GM12875 (cell line): ENCODE results near the gene LARGE1.

ENCODE experiments used
- H3K4me3 ChIP-seq: one replicate; pipeline ENCODE4 v1.5.1; 2011; ENCODE audit warnings: low read depth, low read length, control low read depth
- TF ChIP-seq, protein P1 (sequence below): IDR thresholded peaks from 2 replicates; pipeline ENCODE4 v1.5.1; 2011; ENCODE audit warnings: low read depth, mild to moderate bottlenecking, control low read depth, inconsistent platforms, low read length, moderate library complexity, borderline replicate concordance; ENCODE audit not compliant: insufficient read depth

The LARGE1 gene

DNA sequence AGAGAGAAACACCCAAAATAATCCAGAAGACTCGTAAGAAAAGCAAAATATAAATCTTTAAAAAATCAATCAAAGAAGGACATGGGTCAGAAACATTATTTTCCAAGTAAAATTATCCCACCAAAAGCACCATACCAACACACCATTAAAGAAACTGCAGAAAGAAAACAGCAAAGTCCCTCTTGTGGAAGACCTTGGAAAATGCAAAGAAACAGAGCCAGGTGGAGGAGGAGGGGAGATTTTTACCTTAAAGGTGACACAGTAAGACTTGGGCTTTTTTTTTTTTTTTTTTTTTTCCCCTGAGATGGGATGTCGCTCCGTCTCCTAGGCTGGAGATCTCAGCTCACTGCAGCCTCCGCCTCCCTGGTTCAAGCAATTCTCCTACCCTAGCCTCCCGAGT lies 123.8 kb downstream of the LARGE1 start:
- no peak overlapping the region for H3K4me3 ChIP-seq
- TF ChIP-seq, protein P1, sequence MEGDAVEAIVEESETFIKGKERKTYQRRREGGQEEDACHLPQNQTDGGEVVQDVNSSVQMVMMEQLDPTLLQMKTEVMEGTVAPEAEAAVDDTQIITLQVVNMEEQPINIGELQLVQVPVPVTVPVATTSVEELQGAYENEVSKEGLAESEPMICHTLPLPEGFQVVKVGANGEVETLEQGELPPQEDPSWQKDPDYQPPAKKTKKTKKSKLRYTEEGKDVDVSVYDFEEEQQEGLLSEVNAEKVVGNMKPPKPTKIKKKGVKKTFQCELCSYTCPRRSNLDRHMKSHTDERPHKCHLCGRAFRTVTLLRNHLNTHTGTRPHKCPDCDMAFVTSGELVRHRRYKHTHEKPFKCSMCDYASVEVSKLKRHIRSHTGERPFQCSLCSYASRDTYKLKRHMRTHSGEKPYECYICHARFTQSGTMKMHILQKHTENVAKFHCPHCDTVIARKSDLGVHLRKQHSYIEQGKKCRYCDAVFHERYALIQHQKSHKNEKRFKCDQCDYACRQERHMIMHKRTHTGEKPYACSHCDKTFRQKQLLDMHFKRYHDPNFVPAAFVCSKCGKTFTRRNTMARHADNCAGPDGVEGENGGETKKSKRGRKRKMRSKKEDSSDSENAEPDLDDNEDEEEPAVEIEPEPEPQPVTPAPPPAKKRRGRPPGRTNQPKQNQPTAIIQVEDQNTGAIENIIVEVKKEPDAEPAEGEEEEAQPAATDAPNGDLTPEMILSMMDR = no peak

DNA sequence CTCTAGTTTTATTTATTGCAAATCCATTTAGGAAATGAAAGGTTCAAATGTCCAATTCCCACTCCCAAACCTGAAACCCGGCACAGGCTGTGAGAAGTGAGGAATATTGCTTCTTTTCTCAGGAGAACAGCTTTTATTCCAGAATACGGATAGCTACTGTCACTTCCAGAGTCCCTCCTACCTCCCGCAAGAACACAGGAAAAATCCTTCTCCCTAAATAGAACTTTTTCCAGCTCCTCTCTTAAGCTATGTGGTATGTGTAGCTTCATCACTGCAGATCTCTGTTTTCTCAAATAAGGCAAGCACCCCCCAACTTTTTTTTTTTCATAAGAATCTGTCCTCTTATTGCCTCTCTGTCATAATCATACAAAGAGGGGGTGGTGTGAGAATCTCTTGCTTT lies 126.8 kb downstream of the LARGE1 start:
- TF ChIP-seq, protein P1 = no peak
- H3K4me3 ChIP-seq = no peak overlapping the region

DNA sequence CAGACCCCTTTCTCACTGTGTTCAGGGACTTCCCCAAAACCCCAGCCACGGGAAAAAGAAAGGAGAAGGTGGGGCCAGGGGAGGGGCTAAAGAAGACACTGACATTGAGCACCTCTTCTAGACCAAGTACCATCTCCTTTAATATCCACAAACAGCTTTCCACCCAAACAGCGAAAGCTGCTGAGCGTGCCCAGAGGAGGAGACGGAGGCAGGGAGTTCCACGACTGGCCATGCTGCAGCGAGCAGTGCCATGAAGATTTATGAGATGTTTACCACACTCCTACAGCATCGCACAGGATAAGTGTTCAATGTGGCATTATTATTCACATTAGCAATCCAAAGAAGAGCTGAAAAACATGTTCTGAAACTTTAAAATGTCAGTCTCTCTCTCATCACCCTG lies 127.4 kb downstream of the LARGE1 start:
- no peak overlapping the region for H3K4me3 ChIP-seq
- TF ChIP-seq, protein P1 = no peak

DNA sequence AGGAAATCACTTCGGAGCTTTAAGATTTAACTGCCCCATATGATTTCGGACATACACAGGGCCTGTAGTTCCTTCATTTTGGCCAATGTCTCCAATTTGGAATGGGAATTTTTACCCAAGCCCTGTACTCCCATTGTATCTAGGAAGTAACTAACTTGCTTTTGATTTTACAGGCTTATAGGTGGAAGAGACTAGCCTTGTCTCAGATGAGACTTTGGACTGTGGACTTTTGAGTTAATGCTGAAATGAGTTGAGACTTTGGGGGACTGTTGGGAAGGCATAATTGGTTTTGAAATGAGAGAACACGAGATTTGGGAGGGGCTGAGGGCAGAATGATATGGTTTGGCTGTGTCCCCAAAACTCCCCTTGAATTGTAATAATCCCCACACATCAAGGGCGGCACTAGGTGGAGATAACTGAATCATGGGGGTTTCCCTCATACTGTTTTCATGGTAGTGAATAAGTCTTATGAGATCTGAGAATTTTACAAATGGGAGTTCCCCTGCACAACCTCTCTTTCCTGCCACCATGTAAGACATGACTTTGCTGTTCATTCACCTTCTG lies 130.5 kb downstream of the LARGE1 start:
- no peak overlapping the region for H3K4me3 ChIP-seq
- TF ChIP-seq, protein P1 = no peak

DNA sequence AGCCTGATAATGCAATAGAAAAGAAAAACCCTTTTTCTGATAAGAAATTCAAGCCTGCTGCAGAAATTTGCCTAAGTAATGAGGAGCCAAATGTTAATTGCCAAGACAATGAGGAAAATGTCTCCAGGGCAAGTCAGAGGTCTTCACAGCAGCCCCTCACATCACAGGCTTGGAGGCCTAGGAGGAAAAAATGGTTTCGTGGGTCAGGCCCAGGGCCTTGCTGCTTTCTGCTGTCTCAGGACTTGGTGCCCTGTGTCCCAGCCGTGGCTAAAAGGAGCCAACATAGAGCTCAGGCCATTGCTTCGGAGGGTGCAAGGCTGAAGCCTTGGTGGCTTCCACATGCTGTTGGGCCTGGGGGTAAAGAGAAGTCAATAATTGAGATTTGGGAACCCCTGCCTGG lies 131.3 kb downstream of the LARGE1 start:
- TF ChIP-seq, protein P1 = no peak

DNA sequence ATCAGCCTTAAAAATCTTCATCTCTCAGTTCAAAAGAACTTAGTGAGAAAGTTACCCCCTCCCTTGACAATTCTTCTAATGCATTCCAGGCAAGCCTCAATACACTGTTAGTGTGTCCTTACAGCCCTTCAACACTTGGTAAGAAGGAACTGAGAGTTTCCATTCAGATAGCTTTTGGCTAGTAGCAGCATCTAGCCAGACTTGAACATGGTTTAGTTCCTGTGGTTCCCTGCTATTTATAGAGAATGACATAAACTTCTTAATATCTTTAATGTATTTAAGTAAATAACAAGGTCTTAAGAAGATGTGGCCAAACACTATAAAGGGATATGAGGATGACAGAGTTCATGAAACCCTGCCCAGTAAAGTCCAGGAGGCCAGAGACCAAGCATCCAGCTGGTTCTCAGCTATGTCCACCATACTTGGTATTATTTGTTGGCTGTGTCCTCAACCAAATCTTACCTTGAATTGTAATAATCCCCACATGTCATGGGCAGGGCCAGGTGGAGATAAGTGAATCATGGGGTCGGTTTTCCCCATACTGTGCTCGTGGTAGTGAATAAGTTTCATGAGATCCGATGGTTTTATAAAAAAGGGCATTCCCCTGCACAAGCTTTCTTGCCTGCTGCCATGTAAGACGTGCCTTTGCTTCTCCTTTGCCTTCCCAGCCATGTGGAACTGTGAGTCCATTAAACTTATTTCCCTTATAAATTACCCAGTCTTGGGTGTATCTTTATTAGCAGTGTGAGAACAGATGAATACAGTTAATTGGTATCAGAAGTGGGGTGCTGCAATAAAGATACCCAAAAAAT lies 132.4 kb downstream of the LARGE1 start:
- H3K4me3 ChIP-seq = no peak overlapping the region
- TF ChIP-seq, protein P1 = no peak

More for the DNA sequence above, 131.3 kb downstream of the LARGE1 start:
- no peak overlapping the region for H3K4me3 ChIP-seq

DNA sequence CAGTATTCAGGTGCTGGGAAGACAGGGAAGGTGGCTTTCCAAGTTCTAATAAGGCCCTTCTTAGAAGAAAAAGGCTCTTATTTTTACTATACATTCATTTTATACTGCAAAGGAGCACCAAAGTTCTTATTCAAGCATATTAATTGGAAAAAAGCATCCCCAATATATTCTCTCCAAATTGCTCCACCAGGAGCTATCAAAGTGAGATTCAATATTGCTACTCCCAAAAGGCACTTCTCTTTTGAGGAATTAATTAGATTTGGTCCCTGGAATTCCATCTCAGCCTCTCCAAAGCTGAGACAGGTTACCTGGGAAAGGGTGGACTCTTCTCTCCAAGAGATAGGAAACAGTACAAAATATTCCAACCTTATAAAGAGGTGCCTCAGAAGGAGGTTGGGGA lies 134.1 kb downstream of the LARGE1 start:
- no peak overlapping the region for H3K4me3 ChIP-seq
- TF ChIP-seq, protein P1 = no peak
